Measurements from ENCODE around the gene MACROD2.

The MACROD2 gene

DNA sequence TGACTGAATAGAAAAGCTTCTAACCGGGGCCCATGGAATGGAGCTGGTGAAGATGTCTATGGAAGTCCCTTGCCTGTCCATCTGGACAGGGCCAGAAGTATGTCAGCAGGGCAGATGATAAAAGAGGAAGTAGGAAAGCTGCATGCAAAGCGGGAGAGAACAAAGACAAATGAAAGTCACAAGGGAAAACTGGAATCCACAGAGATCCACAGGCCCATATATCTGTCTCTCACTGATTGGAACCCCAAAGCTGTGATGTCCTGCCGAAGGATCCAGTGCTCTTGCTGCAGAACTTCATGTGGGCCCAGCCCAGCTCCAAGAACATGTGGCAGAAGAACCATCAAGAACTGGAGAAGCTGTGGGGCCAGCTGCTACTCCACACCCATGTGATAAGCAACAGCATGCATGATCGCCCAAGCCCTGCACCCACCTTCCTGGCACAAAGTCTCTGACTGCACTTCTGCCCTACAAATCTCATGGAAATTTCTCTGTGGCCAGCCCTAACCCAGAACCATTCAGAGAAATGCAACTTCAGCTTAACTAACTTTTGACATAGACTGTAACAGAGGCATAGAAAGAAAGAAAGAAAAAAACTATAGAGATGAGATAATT, 1862.0 kb downstream of the MACROD2 start:
- TF ChIP-seq, protein P1, sequence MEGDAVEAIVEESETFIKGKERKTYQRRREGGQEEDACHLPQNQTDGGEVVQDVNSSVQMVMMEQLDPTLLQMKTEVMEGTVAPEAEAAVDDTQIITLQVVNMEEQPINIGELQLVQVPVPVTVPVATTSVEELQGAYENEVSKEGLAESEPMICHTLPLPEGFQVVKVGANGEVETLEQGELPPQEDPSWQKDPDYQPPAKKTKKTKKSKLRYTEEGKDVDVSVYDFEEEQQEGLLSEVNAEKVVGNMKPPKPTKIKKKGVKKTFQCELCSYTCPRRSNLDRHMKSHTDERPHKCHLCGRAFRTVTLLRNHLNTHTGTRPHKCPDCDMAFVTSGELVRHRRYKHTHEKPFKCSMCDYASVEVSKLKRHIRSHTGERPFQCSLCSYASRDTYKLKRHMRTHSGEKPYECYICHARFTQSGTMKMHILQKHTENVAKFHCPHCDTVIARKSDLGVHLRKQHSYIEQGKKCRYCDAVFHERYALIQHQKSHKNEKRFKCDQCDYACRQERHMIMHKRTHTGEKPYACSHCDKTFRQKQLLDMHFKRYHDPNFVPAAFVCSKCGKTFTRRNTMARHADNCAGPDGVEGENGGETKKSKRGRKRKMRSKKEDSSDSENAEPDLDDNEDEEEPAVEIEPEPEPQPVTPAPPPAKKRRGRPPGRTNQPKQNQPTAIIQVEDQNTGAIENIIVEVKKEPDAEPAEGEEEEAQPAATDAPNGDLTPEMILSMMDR (conservative IDR thresholded peaks at IDR 0.05; ENCODE audit: low read depth, low read length), result no peak
- DNase-seq (ENCODE audit: low read depth), result no peak
- no peak overlapping the region for H3K4me3 ChIP-seq (ENCODE audit: low read length)

DNA sequence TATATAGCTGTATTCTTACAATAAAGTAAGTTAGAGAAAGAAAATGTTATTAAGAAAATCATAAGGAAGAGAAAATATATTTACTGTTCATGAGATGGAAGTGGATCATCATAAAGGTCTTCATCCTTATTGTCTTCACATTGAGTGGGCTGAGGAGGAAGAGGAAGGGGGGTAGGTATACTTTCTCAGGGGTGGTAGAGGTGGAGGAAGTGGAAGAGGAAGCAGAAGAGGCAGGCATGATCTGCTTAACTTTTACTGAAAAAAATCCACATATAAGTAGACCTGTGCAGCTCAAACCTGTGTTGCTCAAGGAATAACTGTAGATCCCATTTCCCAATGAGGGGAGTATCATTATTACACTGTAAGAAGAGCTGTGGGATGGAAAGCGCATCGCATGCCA, 1863.7 kb downstream of the MACROD2 start:
- TF ChIP-seq, protein P1 (conservative IDR thresholded peaks at IDR 0.05; ENCODE audit: low read depth, low read length), result no peak
- no peak for DNase-seq (ENCODE audit: low read depth)
- no peak overlapping the region for H3K4me3 ChIP-seq (ENCODE audit: low read length)

DNA sequence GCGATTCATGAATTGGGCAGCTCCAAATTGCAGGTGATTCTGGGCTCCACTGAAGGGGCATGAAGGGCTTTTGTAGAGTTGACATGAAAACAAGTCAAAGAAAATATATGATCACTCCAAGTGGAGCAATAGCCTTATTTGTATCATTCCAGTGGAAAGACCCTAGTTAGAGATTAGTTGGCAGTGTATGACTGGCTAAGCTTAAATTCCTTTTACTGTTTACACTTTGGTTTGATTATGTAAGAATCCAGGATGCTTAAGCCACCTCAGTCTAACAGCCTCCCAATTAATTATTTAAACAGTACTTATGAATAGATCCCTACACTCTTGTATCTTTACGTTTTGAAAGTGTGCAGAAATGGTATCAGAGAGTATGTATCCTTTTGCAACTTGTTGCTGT, 1865.5 kb downstream of the MACROD2 start:
- TF ChIP-seq, protein P1 (conservative IDR thresholded peaks at IDR 0.05; ENCODE audit: low read depth, low read length), result no peak
- no peak overlapping the region for H3K4me3 ChIP-seq (ENCODE audit: low read length)
- no peak for DNase-seq (ENCODE audit: low read depth)

DNA sequence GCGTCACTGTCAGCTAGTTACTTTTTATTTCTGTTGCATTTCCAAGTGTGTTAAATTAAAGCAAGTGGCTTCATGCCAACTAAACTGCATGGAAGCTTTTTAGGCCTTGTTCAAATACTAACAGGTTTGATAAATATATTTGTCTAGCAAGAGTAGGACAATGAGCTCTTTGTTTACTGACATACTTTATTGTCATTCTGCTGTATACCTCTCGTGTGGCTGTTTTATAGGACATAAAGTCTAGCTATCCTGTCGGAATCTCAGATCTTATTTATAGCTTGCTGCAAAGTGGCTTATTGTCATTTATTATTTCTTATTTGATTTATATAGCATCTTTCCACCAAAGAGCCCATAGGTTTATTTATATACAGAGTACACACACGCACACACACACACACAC, 1866.9 kb downstream of the MACROD2 start:
- TF ChIP-seq, protein P1 (conservative IDR thresholded peaks at IDR 0.05; ENCODE audit: low read depth, low read length), result no peak
- DNase-seq (ENCODE audit: low read depth), result no peak

DNA sequence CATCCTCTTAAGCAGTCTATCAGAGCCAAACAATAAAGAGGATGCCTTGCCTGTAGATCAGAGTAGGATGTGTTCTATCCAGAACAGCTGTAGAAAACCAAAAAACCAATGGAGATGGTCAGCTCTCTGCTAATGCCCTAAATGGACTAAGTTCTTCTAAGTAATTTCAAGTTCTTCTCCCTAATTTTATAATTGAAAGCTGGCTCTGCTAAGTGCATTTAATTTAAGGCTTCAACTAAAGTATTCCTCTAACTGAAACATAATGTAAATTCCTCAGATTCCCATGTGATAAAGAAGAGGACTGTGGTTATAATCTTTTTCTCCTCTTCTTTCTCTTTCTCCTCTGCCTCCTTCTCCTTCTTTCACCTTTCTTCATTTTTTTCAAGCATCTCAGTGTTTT, 1868.4 kb downstream of the MACROD2 start:
- DNase-seq (ENCODE audit: low read depth), result no peak
- H3K4me3 ChIP-seq (ENCODE audit: low read length), result no peak overlapping the region
- TF ChIP-seq, protein P1 (conservative IDR thresholded peaks at IDR 0.05; ENCODE audit: low read depth, low read length), result no peak

More for the DNA sequence above, 1866.9 kb downstream of the MACROD2 start:
- H3K4me3 ChIP-seq (ENCODE audit: low read length), result no peak overlapping the region

DNA sequence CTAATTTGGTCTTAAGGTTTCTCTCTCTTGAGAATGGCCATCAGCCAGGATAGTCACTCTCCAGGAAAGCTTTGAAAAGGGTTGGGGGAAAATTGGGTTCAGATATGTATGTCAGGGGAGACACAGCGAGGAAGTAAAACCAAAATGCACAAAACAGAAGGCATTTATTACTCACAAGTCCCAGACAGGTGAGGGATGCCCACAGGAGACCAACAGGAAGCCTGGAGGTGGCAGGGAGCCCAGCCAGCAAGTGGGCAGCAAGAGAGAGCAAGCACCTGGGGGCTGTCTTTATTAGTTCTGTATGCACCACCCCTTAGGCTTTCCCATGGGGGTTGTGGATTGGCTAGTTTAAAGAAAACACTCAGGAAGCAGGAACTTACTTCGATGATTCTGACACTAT, 1870.2 kb downstream of the MACROD2 start:
- TF ChIP-seq, protein P1 (conservative IDR thresholded peaks at IDR 0.05; ENCODE audit: low read depth, low read length), result no peak
- H3K4me3 ChIP-seq (ENCODE audit: low read length), result no peak overlapping the region
- no peak for DNase-seq (ENCODE audit: low read depth)

DNA sequence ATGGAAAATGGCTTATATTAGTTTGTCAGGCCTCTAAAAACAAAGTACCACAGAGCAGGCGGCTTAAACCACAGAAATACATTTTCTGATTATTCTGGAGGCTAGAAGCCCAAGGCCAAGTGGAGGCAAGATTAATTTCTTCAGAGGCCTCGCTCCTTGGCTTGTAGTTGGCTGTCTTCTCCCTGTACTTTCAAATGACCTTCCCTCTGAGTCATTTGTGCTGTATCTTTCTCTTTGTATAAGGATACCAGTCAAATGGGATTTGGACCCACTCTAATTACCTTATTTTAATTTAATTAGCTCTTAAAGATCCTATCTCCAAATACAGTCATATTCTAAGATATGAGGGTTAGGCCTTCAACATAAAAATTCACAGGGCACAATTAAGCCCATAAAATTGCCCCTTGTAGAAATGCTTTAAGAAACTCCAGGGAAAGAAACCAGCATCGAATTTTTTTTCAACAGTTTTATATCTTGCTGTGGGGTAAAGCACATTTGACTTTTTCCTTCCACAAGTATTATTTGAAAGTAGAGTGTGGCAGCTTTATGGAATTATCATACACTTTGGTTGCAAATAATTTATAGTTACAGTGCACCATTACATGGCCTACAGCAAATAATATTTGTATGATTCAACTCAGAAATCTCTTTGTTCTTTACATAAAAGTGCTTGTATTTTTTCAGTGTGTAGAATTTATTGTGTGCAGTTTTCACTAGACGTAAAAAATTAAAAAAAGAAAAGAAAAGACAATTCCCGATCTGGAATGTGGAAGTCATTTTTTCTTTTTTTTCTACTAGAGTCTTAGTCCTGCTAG, 1871.8 kb downstream of the MACROD2 start:
- H3K4me3 ChIP-seq (ENCODE audit: low read length), result no peak overlapping the region
- TF ChIP-seq, protein P1 (conservative IDR thresholded peaks at IDR 0.05; ENCODE audit: low read depth, low read length), result no peak
- DNase-seq (ENCODE audit: low read depth), result no peak

All from retinal pigment epithelial cell (primary cell).